NCI-H2081 treated with DMSO at 0.1 percent for 48 hours (cell line): Measurements from ENCODE around the gene PDIA6.
"Not testable (repeated sequence)": the region's sequence is repeated elsewhere in the genome, so short reads cannot be mapped to it uniquely, and the experiment has no call there.

Experiments
- DNase-seq: peaks from one replicate; lab custom pipeline; 2025; lab: John Stamatoyannopoulos, UW

The PDIA6 gene

DNA sequence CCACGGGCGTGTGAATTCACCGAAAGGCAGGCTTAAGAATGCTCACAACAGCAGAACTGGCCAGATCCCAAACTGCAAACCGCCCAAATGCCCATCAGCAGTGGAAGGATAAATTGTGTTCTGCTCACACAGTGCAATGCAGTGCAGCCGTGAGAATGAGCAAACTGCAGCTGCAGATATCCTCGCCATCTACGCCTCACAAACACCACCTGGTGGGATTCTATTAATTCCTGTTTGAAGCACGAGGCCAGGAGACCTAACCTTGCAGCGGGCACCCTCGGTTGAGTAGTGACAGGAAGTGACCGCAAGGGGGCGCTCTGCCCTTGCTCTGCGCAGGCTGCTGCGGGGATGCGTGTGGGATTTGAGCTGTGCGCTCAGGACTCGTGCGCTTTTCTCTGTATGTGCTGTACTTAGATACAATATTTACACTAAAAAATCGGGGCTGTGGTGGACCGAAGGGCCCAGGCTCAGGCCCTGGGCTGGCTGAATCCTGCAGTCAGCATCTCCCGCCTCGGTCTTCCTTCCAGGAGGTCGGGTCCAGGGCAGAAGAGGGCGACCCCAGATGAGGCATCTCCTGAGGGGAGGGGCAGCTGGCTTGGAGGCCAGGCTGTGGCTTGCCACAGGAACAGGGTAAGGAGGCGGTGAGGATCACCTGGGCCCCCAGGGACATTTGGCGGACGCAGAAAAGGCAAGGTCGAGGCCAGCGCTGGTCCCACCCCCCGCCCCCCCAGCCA, 19.8 kb upstream of the PDIA6 start:
- peak; percentile 48 for DNase-seq

DNA sequence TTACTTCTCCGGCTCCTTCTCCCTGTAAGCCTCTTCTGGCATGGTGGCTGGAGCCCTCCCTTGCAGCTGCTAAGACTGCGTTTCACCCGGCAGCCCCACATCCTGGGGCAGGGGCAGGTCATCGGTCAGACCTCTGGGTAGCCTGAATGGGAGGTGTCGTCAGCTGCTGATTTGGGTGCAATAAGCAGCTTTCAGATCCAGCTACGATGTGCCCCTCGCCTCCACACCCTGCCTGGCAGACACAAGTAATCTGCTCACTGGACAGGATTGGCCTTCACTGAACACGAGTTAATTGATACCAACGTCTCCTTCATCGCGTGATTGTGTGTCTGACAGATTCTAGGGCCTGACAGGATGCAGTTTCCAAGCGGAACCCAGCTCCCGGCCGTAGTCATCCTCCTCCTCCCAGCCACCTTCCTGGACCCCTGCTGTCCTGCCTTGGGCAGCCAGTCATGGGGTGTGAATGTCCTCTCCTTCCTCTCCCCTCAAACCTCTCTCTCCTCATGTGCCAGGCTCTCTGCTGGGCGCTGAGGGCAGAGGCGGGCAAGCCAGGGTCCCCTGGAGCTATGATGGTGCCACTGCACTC, 18.9 kb upstream of the PDIA6 start:
- DNase-seq: no peak

DNA sequence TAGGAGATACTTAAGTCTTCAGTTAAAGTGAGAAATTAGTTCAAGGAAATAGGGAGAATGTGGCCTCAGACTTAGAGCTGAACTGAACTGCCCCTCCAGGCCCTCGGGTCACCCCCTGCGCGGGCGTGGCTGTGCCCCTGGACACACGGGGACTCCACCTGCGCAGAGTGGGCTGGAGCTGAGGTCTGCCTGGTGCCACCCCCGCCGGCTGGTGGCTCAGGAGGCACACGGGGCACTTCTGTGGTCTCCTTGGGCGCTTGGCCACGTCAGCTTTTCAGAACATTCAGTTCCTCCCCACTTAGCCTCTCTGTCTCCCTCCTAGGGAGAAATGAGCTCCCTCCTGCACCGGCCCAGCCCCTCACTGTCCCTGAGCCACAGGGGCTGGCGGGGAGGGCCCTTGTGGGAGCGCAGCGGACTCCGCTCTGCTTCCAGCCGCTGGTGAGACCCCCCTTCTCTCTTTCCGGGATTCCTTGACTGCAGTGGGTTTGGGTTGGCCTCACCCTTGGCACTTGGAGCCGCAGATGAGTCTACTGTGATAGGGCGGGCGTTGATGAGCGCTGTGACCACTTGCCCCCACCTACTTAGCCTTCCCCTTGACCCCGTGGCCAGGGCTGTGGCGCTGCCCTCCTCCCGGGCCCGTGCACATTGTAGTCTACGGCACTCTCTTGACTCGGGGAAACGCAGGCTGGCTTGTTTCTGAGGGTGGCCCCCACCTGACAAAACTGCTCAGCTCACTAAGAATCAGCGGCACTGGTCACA, 18.2 kb upstream of the PDIA6 start:
- DNase-seq: no peak

DNA sequence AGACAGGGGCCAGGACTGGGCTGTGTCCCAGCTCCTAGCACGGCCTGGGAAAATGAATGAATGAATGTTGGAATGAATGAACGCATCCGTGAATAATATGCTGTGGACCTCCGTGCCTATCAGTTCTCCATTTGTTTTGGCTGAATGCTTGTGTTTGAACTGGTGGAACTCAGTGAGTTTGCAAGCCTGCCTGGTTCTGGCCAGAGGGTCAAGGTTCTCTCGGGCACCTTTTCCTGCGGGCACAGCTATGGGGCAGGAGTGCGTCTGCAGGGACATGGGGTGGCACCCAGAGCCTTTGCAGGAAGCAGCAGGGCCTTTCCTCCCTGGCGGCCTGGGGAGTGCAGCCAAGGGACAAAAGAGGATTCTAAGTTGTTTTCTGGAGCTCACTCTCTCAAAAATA, 17.6 kb upstream of the PDIA6 start:
- no peak for DNase-seq

DNA sequence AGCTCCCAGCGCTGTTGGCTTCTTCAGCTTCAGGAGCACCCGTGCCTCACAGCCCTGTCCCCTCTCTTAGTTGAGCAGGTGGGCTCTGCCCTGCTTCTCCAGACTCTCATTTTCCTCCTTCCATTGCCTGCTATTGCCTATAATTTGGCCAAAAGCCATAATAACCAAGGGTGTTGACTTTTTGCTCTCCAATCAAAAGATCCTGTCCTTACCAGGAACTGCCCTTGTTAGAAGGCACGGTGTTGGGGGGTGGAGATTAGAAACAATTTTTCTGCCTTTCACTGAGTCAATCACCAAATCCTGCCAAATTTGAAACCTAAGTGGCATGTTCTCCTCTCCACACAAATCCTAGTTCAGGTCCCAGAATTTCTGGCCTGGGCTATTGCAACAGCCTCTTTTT, 16.7 kb upstream of the PDIA6 start:
- no peak for DNase-seq

DNA sequence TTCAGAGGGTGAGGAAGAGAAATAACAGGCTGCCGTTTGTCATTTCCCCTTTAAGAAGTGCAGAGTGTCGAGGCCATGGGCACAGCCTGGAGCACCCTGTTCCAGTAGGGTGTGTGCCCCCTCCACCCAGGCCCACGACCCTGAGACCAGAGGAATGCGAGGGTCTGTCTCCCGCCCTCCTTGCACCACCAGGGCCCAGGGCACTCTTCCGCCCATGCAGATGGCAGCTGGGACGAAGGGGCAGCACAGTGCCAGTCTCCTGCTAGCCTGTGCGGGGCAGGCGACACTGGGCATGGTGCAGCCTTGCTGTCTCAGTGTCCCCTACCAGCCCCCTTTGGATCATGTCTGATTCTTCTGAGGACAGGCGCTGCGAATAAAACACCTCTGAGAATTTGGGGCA, 15.8 kb upstream of the PDIA6 start:
- DNase-seq: no peak

DNA sequence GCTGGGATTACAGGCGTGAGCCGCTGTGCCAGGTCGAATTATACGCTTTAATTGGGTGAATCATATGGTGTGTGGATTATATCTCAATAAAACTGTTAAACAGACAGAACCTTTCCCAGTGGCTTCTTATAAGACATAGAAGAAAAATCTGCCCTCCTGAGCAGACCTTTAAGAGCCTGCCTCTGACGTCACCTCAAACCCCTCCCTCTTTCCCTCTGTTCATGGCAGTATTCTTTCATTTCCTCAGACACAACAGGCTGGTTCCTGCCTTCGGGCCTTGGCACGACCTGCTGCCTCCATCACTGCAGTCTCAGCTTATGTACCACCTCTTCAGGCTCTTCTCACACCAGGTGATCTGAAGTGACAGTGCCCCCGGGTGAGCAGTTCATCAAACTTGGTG, 14.0 kb upstream of the PDIA6 start:
- DNase-seq: no peak

DNA sequence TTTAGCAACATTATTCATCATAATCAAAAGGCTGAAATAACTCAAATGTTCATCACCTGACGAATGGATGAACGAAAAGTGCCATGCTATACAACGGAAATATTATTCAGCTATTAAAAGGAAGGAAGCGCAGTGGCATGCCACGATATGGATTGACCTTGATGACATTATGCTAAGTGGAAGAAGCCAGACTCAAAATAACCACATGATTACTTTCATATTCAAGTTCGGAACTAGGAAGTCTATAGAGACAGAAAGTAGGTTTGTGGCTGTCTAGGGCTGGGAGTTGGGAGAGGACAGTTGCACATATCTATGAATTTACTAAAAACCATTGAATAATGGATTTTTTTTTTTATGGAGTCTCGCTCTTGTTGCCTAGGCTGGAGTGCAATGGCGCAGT, 13.4 kb upstream of the PDIA6 start:
- no peak for DNase-seq

DNA sequence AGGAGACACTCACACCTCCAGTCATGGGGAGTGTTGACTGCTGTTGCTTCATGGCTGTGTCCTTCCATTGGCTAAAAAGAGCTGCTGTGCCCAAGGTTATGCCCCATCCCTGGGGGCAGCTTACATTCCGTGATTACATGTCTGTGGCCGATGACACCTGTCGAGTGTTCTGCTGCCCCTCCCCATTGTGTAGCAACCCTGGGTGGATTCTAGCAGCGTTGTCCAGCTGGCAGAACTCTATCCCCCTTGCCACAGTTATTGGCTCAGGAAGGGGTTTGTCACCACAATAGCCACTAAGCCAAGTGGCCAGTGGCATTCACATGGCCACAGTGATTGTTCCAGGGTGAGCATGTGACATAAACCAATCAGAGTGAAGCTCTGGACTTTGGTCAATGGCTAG, 11.6 kb upstream of the PDIA6 start:
- DNase-seq: no peak

DNA sequence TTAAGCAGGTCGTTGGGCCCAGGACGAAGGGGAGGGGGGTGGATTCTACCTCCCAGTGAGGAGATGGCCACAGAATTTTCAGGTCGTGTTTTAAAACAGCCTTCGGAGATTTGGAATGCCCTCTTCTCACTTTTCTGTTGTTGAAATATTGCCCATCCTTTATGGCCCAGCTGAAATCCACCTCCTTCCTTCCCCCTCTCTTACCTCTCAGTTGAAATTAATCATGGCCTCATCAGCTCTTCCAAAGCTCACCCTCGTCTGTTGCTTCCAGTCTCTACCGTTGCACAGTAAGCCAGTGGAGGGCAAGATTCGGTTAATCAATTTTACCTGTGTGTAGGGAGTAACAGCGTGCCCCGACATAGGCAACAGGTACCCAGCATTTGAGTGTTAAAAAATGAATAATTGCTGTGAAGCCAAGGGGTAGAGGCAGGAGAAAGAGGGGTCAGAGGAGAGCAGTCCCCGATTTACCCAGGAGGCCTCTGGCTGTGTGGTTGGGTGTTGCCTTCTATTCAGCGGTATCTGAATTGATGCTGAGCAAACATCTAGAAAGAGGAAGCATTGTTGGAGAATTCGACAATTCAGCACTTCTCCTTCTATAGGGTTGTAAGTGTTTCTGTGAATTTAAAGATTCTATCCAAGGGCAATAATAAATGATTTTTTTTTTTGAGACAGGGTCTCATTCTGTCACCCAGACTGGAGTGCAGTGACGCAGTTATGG, 8.6 kb upstream of the PDIA6 start:
- DNase-seq: no peak

DNA sequence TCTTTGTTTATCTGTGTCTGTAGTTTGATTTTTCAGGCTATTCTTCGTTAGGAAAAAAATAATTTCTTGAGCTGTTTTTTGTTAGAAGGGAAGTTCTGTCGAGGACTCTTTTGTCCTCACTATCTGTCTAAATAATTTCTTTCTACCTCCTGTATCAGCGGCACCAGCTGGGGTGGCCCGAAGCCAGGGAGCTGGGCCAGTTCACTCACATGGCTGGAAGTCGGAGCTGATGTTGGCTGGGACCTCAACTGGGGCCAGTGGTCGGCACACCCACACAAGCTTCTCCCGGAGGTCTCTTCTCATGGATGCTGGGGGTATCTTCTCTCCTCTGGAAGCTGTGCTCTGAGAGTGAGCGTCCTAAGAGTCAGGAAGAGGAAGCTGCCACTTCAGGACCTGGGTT, 8.0 kb upstream of the PDIA6 start:
- DNase-seq: no peak

DNA sequence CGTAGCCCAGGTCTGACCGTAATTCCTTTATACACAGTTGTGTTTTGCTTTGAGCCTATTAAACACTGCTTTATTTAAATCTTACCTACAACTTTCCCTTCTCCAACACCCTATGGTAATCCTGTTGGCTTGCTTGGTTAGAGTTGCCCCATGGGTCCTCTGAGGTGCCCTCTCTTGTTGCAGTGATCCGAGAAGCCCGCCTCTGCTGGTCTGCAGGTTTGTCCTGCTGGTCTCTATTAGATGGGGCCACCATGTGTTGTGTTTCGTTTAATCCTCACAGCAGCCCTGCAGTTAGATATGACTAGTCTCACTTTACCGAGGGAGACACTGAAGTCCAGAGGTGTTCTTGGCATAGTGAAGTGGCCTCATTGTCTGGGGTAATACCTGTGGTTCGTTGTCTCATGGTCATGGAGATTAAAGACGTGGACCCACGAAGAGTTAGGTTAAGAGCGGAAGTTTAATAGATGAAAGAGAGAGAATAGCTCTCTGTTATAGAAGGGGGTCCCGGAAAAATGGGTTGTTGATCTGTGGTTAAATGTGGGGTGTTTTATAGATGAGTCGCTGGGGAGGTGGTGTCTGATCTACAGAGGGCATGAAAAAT, 7.2 kb upstream of the PDIA6 start:
- no peak for DNase-seq

DNA sequence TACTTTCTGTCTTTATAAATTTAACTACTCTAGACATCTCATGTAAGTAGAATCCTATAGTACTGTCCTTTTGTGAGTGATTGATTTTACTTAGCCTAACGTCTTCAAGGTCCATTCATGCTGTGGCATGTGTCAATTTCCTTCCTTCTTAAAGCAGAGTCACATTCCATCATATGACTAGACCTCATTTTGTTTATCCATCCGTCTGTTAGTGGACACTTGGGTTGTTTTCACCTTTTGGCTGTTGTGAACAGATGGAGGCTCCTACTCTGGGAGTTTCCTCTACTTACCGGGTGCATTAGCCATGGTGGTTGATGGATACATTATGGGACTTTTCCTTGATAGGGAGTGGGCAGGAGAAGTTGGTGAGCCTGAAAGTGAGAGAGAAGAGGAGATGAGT, 6.4 kb upstream of the PDIA6 start:
- DNase-seq: no peak

DNA sequence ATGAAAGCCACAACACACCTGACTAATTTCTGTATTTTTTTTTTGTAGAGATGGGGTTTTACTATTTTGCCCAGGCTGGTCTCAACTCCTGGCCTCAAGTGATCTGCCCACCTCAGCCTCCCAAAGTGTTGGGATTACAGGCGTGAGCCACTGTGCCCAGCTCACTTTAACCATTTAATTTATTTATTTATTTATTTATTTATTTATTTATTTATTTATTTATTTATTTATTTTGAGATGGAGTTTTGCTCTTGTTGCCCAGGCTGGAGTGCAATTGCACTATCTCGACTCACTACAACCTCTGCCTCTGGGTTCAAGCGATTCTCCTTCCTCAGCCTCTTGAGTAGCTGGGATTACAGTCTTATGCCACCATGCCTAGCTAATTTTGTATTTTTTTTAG, 5.7 kb upstream of the PDIA6 start:
- not testable (repeated sequence) for DNase-seq

DNA sequence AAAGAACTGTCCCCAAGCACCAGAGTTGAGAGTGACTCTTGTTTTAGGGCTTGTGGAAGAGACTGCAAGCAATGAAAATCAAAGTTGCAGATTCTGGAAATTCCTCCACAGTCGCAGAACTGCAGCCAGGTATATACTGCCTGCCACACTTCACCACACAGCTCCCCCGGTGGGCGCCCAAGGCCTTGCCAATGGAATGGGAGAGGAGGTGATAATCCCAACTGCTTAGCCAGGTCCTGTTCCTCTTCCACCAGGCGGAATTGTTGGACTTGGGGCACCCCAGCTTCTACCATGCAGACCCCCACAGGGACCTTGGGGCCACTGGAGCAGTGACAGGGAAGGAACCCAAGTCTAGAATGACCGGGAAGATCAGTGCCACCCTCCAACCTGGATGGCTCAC, 4.8 kb upstream of the PDIA6 start:
- DNase-seq: no peak

DNA sequence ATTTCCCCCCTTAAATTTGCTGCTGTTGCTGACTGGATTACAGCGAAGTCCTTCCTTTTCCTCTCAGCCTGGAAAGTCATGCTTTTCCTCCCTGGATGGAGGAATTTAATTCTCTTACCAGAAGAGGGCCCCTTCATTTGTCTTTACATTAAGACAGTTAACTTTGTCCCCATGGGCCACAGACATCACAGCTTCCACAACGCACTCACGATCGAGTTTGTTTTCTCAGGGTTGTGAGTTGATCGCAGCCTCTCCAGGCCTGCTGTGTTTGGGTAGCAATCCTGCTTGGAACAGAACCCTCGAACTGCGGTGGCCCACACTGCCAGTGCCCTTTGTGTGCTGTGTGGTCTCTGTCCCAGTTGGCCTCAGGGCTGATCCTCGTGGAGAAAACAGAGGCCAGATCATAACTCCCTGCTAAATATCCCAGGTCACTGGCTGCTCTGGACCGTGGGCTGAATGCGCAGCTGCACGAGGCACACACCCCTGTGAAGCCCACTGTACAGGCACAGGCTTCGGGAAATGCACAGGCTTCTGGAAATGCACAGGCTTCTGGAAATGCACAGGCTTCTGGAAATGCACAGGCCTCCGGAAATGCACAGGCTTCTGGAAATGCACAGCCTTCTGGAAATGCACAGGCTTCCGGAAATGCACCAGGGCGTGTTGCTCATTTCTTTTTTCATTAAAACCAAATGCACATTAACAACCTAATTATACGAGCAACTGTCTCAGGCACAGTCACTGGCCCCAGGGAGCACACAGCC, 2.2 kb upstream of the PDIA6 start:
- no peak for DNase-seq

DNA sequence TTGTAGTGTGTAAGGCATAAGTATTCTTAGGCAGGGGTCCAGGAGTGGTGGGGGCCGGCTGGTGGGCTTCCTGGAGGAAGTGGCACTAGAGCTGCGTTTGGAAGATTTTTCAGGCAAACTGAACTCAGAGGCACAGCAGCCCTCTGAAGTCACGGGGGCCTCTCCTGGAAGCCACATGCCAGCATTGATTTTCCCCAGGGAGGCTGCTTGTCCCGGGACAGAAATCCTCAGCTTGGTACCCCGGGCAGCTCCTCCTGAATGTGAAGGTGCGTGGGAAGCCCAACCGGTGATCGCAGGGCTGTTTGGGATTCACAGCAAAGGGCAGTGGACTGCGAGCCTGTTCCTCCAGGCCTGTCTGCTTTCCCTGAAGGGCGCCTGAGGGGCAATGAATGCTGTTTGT, 1.6 kb upstream of the PDIA6 start:
- no peak for DNase-seq

DNA sequence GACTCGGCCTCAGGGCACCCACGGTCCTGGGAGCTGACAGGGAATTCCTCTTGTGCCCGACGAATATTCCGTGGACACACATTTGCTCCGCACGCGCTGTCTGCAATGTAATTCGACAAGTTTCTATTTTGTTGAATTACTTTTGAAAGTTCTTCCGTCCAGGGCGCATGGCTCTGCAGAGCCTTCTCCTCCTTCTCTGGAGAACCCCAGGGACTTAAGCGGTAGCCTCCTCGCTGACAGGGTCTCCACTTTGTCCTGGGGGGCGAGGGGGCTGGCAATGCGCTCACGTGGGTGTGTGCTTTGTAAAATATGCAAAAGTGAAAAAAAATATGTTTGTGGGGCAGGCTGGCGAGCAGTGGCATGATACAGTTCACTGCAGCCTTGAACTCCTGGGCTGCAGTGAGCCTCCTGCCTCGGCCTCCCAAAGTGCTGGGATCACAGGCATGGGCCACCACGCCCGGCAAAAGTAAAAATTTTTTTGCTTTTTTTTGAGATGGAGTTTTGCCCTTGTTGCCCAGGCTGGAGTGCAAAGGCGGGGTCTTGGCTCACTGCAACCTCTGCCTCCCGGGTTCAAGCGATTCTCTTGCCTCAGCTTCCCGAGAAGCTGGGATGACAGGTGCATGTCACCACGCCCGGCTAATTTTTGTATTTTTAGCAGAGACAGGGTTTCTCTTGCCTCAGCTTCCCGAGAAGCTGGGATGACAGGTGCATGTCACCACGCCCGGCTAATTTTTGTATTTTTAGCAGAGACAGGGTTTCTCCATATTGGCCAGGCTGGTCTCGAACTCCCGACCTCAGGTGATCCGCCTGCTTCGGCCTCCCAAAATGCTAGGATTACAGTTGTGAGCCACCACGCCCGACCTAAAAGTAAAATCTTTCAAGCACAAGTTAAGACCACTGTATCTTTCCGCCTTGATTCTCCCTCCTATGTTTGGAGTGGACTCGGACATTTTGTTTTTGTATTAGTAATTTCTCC, 866 bp upstream of the PDIA6 start:
- not testable (repeated sequence) for DNase-seq

DNA sequence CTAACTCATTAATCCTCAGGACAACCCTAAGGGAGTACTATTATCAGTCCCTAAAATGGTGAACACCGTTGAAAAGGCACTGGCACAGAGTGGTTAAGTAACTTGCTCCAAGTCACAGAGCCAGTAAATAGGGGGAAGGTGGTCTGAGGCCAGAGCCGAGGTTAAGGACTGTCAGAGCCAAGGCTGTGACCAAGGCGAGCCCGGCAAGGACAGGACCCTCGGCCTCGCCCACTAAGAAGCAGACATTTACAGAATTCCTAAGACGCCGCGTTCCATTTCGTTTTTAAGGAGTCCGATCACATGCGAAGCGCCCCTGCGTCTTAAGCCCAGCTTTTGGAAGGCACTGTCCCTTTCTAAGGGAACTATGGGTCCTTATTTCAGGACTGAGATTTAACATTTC, 1.1 kb downstream of the PDIA6 start:
- no peak for DNase-seq
